COLO668 (cell line): ENCODE measurements around the gene PIGN.

Experiments used
- DNase-seq: peaks from one replicate; lab custom pipeline; 2025; ENCODE audit not compliant: unreplicated experiment; lab: John Stamatoyannopoulos, UW

PIGN gene

GRCh38 chr18:62109676-62110075 is 77.2 kb downstream of the PIGN start:
- no peak for DNase-seq

DNA sequence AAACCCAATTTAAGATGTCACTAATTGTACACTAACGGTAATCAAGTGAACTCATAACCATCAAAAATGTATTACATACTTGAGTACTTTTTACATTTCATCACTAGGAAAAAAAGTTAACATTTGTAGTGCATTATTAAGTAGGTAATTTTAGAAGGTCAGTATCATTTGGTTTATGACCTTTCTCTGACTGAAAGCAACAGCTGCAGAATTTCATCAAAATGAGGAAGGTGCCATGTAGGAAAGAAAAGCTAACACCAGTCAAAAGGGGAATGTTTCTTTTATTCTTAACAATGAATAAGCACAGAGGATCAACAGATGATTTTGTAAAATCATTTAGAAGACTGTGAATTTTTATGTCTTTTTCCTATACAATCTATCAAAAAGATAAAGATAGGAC is 79.0 kb downstream of the PIGN start:
- no peak for DNase-seq

GRCh38 chr18:62106271-62106670 is 80.6 kb downstream of the PIGN start:
- DNase-seq: no peak

- DNase-seq: no peak
Measured at GRCh38 chr18:62105376-62105775, 81.5 kb downstream of the PIGN start.

GRCh38 chr18:62102221-62102620 is 84.6 kb downstream of the PIGN start:
- no peak for DNase-seq

GRCh38 chr18:62101321-62101721 is 85.5 kb downstream of the PIGN start:
- DNase-seq: no peak

DNA sequence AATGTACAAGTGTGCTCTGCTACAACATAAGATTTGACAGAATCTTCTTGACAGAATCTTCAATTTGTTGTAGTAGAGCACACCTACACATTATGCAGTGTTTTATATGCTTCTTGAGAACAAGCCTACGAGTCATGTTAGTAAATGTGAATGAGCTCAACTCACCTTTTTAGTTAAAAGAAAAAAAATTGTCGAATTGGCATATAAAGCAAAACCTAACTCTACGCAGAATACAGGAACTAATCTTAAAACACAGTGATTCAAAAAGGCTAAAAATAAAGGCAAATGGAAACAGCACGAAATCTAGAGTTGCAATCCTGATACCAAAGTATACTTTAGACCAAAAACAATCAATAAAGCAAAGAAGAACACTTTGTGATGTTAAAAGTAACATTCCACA is 87.9 kb downstream of the PIGN start:
- no peak for DNase-seq

- DNase-seq: no peak
Measured at GRCh38 chr18:62097698-62098097, 89.2 kb downstream of the PIGN start.

DNA sequence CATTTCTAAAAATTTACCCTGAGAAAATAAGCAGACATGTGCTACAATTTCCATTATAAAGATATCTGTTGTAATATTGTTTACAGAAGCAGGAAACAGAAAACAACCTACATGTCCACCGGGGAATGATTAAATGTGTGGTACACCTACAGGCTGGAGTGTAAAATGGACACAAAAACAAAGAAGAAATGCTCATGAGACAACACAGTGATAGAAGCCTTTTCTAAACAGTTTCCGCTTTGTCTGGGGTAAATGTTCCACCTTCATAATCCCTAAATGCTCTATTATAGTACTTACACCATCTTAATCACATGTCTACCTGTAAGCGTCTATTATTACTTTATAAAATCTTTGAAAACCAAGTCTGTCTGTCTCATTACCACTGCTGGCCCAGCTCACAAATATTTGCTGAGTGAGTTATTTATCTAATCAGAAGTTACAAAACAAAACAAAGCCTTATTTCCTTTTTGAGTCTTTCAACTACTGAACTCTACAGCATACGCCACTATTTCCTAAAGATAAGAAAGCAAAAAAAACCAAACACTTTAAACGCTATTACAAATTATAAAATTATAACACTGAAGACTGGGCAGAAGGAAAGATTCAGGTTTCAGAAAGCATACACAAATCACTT is 95.3 kb downstream of the PIGN start:
- DNase-seq: no peak

GRCh38 chr18:62089174-62089573 is 97.7 kb downstream of the PIGN start:
- DNase-seq: no peak

DNA sequence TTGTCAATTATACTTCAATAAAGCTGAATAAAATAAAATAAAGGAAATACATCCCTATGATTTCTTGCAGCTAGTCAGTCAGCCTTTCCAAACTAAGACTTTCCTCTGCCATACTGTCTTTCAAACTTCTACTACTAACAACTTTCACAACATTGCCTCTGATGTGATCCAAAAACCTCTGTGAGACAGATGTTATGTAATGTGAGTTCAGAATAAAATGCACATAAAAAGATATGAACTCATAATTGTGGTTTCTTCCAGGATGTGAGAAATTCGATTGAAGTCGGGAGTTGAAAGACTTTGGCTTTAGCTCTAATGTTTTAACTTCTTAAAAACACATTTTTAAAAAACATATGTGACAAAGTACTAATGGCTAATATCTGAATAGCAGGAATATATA is 98.7 kb downstream of the PIGN start:
- DNase-seq: no peak

- DNase-seq: no peak
Measured at GRCh38 chr18:62085756-62086155, 101.1 kb downstream of the PIGN start.

GRCh38 chr18:62081761-62082294 is 105.0 kb downstream of the PIGN start:
- no peak for DNase-seq

- DNase-seq: no peak
Measured at GRCh38 chr18:62081248-62081647, 105.6 kb downstream of the PIGN start.

DNA sequence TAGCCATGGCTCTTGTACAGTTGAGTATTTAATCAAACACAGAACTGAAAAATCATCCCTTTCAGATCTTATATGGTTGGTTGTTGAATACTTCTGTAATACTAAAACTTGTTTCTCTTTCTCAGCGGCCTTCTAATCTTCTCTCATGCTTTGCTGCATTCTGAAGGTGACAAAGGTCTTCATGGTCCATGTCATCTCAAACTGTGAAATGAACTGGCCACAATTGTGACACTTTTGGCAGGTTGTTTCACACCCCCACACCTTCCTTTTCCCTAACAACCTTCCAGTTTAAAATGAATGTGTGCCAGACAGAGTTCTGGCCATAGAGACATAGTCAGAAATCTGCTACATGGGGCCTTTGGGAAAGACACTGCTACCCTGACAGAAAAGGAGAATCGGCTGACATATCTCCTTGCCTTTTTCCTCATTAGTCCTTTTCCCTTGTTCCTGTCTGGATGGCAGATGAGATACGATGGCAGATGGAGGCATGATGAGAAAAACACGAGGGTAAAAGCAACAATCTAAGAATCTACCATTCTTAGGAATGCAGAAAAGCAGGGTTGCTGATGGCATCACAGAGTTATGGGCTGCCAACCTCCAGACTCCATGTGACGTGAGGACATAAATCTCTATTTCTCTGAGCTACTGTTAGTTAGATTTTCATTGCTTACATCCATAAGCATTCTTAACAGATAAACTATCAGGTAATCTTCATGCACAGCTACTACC is 106.5 kb downstream of the PIGN start:
- DNase-seq: no peak

DNA sequence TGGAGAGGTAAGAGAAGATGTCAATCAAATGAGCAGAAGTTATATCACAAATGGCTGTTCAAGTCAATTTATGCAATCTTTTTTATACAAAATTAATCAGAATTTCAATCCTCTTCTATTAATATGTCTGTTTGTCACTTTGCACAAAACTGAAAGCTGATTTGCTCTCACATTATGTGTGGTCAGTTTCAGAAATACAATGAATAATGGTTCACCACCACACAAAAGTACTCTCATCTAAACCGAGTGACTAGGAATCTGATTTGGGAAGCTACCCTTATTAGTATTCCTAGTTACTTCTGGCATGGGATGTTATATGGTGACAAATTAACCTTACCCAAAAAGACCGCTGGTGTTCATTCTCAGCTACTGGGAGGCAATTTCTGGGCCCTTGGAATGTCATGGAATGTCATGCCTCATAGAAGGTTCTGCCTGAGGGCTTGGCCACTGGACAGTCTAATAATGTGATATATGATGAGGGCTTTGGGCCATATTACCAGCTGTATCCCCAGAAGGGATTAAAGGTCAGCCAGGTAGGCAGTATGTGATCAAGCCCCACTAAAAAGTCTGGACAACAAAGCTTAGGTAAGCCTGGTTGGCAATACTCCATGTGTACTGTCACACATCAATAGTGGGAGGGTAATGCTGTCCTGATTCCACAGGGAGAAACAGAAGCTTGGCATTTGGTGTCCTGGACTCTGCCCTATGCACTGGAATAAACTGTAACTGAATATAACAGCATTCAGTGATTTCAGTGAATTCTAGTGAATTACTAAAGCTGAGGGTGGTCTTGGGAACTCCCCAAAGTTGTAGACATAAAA is 113.2 kb downstream of the PIGN start:
- no peak for DNase-seq

- DNase-seq: no peak
Measured at GRCh38 chr18:62072370-62072769, 114.5 kb downstream of the PIGN start.

- no peak for DNase-seq
Measured at GRCh38 chr18:62071071-62071470, 115.8 kb downstream of the PIGN start.

DNA sequence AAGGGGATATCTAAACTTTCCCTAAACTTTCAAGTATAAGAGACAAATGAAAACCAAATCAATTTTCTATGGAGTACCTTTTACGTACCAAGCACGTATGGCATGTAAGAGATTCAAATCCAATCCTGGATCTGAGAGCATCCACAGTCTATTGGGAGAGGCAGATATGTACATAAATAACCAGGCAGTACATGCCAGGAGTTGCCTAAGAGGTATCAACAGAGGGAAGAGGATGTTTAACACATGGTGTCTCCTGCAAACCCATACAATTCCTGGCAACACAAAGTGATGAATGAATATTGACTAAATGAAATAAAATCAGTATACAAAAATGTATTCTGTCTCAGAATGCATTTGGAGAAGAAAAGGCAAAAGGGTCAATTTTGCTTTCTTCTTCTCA is 116.6 kb downstream of the PIGN start:
- no peak for DNase-seq

DNA sequence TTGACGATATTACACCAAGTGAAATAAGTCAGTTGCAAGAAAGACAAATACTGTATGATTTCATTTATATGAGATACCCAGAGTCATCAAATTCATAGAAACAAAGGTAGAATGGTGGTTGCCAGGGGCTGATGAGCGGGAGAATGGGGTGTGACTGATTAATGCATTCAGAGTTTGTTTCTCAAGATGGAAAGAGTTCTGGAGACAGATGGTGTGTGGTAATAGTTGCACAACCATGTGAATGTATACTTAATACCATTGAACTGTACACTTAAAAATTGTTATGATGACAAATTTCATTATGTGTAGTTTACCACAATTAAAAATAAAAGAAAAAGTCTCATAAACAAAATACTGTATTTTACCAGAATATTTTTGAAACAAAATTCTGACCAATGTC is 117.3 kb downstream of the PIGN start:
- no peak for DNase-seq

- DNase-seq: no peak
Measured at GRCh38 chr18:62066102-62066818, 120.6 kb downstream of the PIGN start.
